ENCODE results near the gene NLGN1.

- TF ChIP-seq RERE (CRISPR knock-in tag; IDR thresholded peaks at IDR 0.05; ENCODE audit: borderline replicate concordance) (no peak), HMGXB4 (CRISPR knock-in tag; IDR thresholded peaks at IDR 0.05) (no peak), FOXM1 (IDR thresholded peaks at IDR 0.05; ENCODE audit: low read depth) (no peak), FOXM1 (CRISPR knock-in tag; IDR thresholded peaks at IDR 0.05; ENCODE audit: low read depth) (no peak), CBFA2T2 (conservative IDR thresholded peaks at IDR 0.05) (no peak), E2F1 (CRISPR knock-in tag; IDR thresholded peaks at IDR 0.05) (no peak), KDM5B (IDR thresholded peaks at IDR 0.05; ENCODE audit: insufficient replicate concordance, low read depth, low read length) (no peak), ELF2 (CRISPR knock-in tag; IDR thresholded peaks at IDR 0.05) (no peak), MYC (IDR thresholded peaks at IDR 0.05; ENCODE audit: low read depth, low read length) (no peak), MYC (CRISPR knock-in tag; IDR thresholded peaks at IDR 0.05; ENCODE audit: borderline replicate concordance, low read depth) (no peak)
These were observed 346.0 kb downstream of the NLGN1 start for GRCh38 chr3:173743516-173743915.
